Endothelial cell of umbilical vein (primary cell): ENCODE measurements around the gene AFF4.
"Not testable (repeated sequence)": the region's sequence is repeated elsewhere in the genome, so short reads cannot be mapped to it uniquely, and the experiment has no call there.

ENCODE experiments used
- CTCF ChIP-seq, 2 donors: IDR thresholded peaks; 1 replicate in 1 of 2; 2 replicates in 1 of 2; pipeline ENCODE4 v1.5.1; 2011; ENCODE audit warnings: low read length in 2 of 2, mild to moderate bottlenecking in 2 of 2, moderate library complexity in 2 of 2, control low read depth in 1 of 2, inconsistent platforms in 1 of 2, low read depth in 1 of 2; ENCODE audit not compliant: insufficient read depth in 1 of 2; ENCODE audit errors: extremely low read depth in 1 of 2
- EZH2 ChIP-seq: IDR thresholded peaks from 2 replicates; pipeline ENCODE4 v1.6.1; 2012; ENCODE audit warnings: borderline replicate concordance, low read depth, mild to moderate bottlenecking, moderate library complexity, low read length, inconsistent platforms; ENCODE audit not compliant: severe bottlenecking
- FOS ChIP-seq: IDR thresholded peaks from 2 replicates; pipeline ENCODE4 v1.6.1; 2011; ENCODE audit warnings: mild to moderate bottlenecking, low read length, moderate library complexity, borderline replicate concordance; ENCODE audit not compliant: insufficient read depth
- GATA2 ChIP-seq: IDR thresholded peaks from 2 replicates; pipeline ENCODE4 v1.7.0; 2011; ENCODE audit warnings: low read depth, mild to moderate bottlenecking, moderate library complexity, mixed read lengths, low read length; ENCODE audit not compliant: insufficient read length, insufficient read depth
- JUN ChIP-seq: IDR thresholded peaks from 2 replicates; pipeline ENCODE4 v1.6.1; 2011; ENCODE audit warnings: borderline replicate concordance, low read depth; ENCODE audit not compliant: insufficient read length, insufficient read depth
- MAX ChIP-seq: IDR thresholded peaks from 2 replicates; pipeline ENCODE4 v1.6.1; 2011; ENCODE audit not compliant: insufficient read depth, insufficient read length
- MYC ChIP-seq: IDR thresholded peaks from one replicate; pipeline ENCODE4 v1.6.1; 2011; ENCODE audit warnings: mild to moderate bottlenecking, low read depth, low read length
- POLR2A ChIP-seq: IDR thresholded peaks from 2 replicates; pipeline ENCODE4 v1.6.1; 2012; ENCODE audit warnings: low read depth, mild to moderate bottlenecking, control low read depth, low read length
- POLR2AphosphoS5 ChIP-seq: IDR thresholded peaks from 2 replicates; pipeline ENCODE4 v1.6.1; 2012; ENCODE audit warnings: low read depth, mild to moderate bottlenecking, control low read depth, low read length, moderate library complexity; ENCODE audit not compliant: insufficient read depth

- not testable (repeated sequence) for TF ChIP-seq CTCF (IDR thresholded peaks at IDR 0.05; ENCODE audit: extremely low read depth in 1 of 2, insufficient read depth in 1 of 2, low read depth in 1 of 2, low read length in 2 of 2); POLR2A; JUN; POLR2AphosphoS5; MAX; EZH2; MYC; FOS; GATA2
Measured at GRCh38 chr5:132854992-132855391, 108.4 kb downstream of the AFF4 start.
